ENCODE results near the gene SPARC.

Gene SPARC

GRCh38 chr5:151648988-151649387, 37.7 kb downstream of the SPARC start:
- CTCF ChIA-PET, result interaction anchor here (1.0 to 12.1 kb wide), 9 partner anchors 8 to 203 kb away, joined by 3 to 121 read pairs (median 6); partner anchors contain the start of gene SLC36A1
- no peak for DNase-seq (ENCODE audit: extremely low spot score)
- POLR2A ChIA-PET, result no interaction called here
- TF ChIP-seq CTCF (IDR thresholded peaks at IDR 0.05; ENCODE audit: control extremely low read depth, extremely low read depth, low read depth, missing control alignments), result no peak

DNA sequence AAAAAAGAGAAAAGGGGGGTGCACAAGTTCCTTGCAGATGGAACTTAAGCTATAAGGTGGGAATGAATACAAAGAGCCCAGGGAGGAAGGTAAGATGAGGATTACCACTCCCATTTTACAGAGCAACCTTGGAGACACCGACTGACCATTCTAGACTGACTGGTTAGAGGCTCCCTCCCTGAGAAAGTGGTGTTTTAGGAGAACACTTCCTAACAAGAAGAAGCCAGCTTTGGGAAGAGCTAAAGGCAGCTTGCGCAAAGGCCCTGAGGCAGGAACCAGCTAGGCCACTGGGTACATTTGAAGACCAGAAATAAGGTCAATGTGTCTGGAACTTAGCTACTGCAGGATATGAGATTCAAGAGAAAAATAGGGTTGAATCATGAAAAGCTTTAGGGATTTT, 38.6 kb downstream of the SPARC start:
- POLR2A ChIA-PET, result interaction anchor here (0.6 kb wide), 2 partner anchors 685 to 1060 kb away, joined by 3 to 5 read pairs; no protein-coding TSS in a partner anchor
- DNase-seq (ENCODE audit: extremely low spot score), result no peak
- CTCF ChIA-PET, result interaction anchor here (0.7 to 12.1 kb wide), 15 partner anchors 9 to 332 kb away, joined by 3 to 121 read pairs (median 4); partner anchors contain the start of gene SLC36A1
- no peak for TF ChIP-seq CTCF (IDR thresholded peaks at IDR 0.05; ENCODE audit: control extremely low read depth, extremely low read depth, low read depth, missing control alignments)

DNA sequence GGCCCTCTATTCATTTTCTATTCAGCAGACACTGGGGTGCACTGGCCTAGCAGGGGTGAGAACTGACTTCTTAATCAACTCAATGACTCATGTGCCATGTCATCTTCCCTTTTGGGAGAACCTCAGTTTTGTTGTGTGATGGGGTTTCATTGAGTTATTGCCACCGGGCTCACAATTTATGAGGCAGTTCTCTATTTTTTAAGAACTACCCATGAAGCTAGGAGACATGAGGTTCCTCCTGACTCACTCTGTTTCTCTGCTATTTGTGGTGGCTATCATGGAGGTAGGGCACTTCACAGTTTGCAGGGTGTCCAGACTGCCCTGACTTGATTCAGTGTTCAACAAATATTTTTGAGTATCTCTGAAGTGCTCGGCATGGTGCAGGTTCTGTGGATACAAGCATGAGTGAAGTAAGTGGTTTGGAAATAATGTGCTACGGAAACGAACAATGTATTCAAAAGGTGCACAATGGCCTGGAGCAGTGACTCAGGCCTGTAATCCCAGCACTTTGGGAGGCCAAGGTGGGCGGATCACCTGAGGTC, 39.3 kb downstream of the SPARC start:
- no peak for TF ChIP-seq CTCF (IDR thresholded peaks at IDR 0.05; ENCODE audit: control extremely low read depth, extremely low read depth, low read depth, missing control alignments)
- ChIA-PET POLR2A (no interaction called here), CTCF (interaction anchor here (0.8 to 12.1 kb wide), 9 partner anchors 9 to 331 kb away, joined by 3 to 121 read pairs (median 5); partner anchors contain the start of gene SLC36A1)
- no peak for DNase-seq (ENCODE audit: extremely low spot score)

DNA sequence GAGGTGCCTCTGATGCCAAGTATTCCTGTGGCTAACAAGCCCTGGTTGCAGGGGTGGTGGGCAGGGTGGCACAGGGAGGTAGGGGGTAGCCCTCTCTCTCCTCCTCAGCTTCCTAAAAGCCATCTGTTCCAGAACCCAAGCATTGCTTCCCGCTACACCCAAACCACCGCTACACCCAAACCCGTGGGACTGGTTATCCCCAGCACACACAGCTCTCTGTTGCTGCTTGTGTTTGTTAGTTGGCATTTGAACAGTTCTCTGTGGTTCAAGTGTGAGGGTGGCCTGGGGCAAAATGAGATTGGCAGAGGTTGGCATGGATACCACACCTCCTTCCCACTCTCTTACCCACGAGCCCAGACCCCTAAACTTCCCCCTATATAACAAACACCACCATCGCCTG, 40.4 kb downstream of the SPARC start:
- POLR2A ChIA-PET, result no interaction called here
- DNase-seq (ENCODE audit: extremely low spot score), result no peak
- CTCF ChIA-PET, result interaction anchor here (0.7 to 12.1 kb wide), 4 partner anchors 11 to 199 kb away, joined by 3 to 121 read pairs (median 6); partner anchors contain the start of gene SLC36A1
- no peak for TF ChIP-seq CTCF (IDR thresholded peaks at IDR 0.05; ENCODE audit: control extremely low read depth, extremely low read depth, low read depth, missing control alignments)

- DNase-seq (ENCODE audit: extremely low spot score), result no peak
- POLR2A ChIA-PET, result no interaction called here
- no peak for TF ChIP-seq CTCF (IDR thresholded peaks at IDR 0.05; ENCODE audit: control extremely low read depth, extremely low read depth, low read depth, missing control alignments)
- CTCF ChIA-PET, result interaction anchor here (0.7 to 12.1 kb wide), 4 partner anchors 9 to 138 kb away, joined by 3 to 121 read pairs (median 9); no protein-coding TSS in a partner anchor
These were observed 43.3 kb downstream of the SPARC start for GRCh38 chr5:151643388-151643787.

GRCh38 chr5:151642472-151643140, 44.1 kb downstream of the SPARC start:
- DNase-seq (ENCODE audit: extremely low spot score), result no peak
- ChIA-PET POLR2A (no interaction called here), CTCF (interaction anchor here (0.7 to 2.3 kb wide), 3 partner anchors 10 to 139 kb away, joined by 3 to 15 read pairs (median 3); no protein-coding TSS in a partner anchor)
- TF ChIP-seq CTCF (IDR thresholded peaks at IDR 0.05; ENCODE audit: control extremely low read depth, extremely low read depth, low read depth, missing control alignments), result no peak

Data from GM10248 (cell line).